Fibroblast of pulmonary artery (primary cell): ENCODE measurements around the gene ZNF79.

Source experiments
- DNase-seq: peaks from one replicate; pipeline ENCODE4 v3.0.0-alpha.2; 2010; ENCODE audit warnings: low read depth
- H3K4me3 ChIP-seq: replicated peaks from 2 replicates; pipeline ENCODE4 v1.5.1; 2011; ENCODE audit warnings: low read depth, mild to moderate bottlenecking, control low read depth, low read length, moderate library complexity
- CTCF ChIP-seq: IDR thresholded peaks from 2 replicates; pipeline ENCODE4 v1.5.1; 2011; ENCODE audit warnings: mild to moderate bottlenecking, control low read depth, low read length, inconsistent platforms; ENCODE audit errors: missing control alignments

ZNF79 gene

GRCh38 chr9:127485995-127486394, 61.8 kb downstream of the ZNF79 start:
- TF ChIP-seq CTCF, result no peak
- no peak for DNase-seq
- no peak overlapping the region for H3K4me3 ChIP-seq

GRCh38 chr9:127488946-127489345, 64.8 kb downstream of the ZNF79 start:
- TF ChIP-seq CTCF, result no peak
- no peak for DNase-seq
- H3K4me3 ChIP-seq, result no peak overlapping the region

GRCh38 chr9:127489471-127490115, 65.4 kb downstream of the ZNF79 start:
- H3K4me3 ChIP-seq, result no peak overlapping the region
- no peak for DNase-seq
- TF ChIP-seq CTCF, result no peak

GRCh38 chr9:127490535-127491230, 66.5 kb downstream of the ZNF79 start:
- H3K4me3 ChIP-seq, result no peak overlapping the region
- no peak for TF ChIP-seq CTCF
- DNase-seq, result no peak

GRCh38 chr9:127491516-127491915, 67.3 kb downstream of the ZNF79 start:
- no peak for TF ChIP-seq CTCF
- no peak for DNase-seq

GRCh38 chr9:127492616-127493015, 68.4 kb downstream of the ZNF79 start:
- H3K4me3 ChIP-seq, result no peak overlapping the region
- no peak for TF ChIP-seq CTCF
- no peak for DNase-seq

More at GRCh38 chr9:127491516-127491915, 67.3 kb downstream of the ZNF79 start:
- H3K4me3 ChIP-seq, result no peak overlapping the region
